Measurements from ENCODE around the gene FAM209A. TPM values are rescaled to one million over a fixed set of nuclear protein-coding genes. Genes with fewer than 3 reads are reported as not detected.
A peak's percentile ranks its signal among the peaks of the same experiment; 100 is the strongest.

The FAM209A gene
- total and polyA plus RNA-seq, 10 of the 15 experiments (the other 5 are each of a cell fraction or from before 2014, with no cell fraction given) = 0.11 to 0.51 (median 0.32) TPM; not detected in 4

- POLR2A ChIA-PET = no interaction called here
- CTCF ChIA-PET = interaction anchor here (3.7 kb wide), 1 partner anchor 109 kb away, joined by 12 read pairs; no protein-coding TSS in a partner anchor
- ATAC-seq (peak; percentile 66), DNase-seq (ENCODE audit: low read depth, low spot score) (no peak), FAIRE-seq (no peak)
- in situ Hi-C loops (cut with MboI) (no loop called here), intact Hi-C loops (cut with micrococcal nuclease; ENCODE audit: unreplicated experiment) (no loop called here)
- Histone ChIP-seq H4K20me1 (ENCODE audit: control insufficient read depth, insufficient read depth) (no peaks in the 10 kb centered on the region), H3K27ac (ENCODE audit: control insufficient read depth, insufficient read depth) (no peak overlapping the region), H3K4me2 (ENCODE audit: control insufficient read depth, insufficient read depth) (no peak overlapping the region), H2AFZ (ENCODE audit: control insufficient read depth, low read depth, low read length) (no peak overlapping the region), H3K79me2 (ENCODE audit: control insufficient read depth, insufficient read depth, low read length) (no peaks in the 10 kb centered on the region), H3K36me3 (ENCODE audit: control insufficient read depth in 2 of 2, insufficient read depth in 2 of 2, low read length in 1 of 2) (peaks cover 0 to 2% of the 10 kb centered on the region in 2 experiments; a peak in 1 of 4 replicates), H3K9ac (ENCODE audit: control insufficient read depth, insufficient read depth, low read length) (no peak overlapping the region), H3K4me1 (ENCODE audit: control insufficient read depth, insufficient read depth, low read length) (no peaks in the 10 kb centered on the region), H3K27me3 (replicated peaks in 1 of 2; ENCODE audit: control insufficient read depth in 2 of 2, insufficient read depth in 2 of 2, low read length in 1 of 2) (no peaks in the 10 kb centered on the region), H3K9me3 (replicated peaks; ENCODE audit: control insufficient read depth, insufficient read depth, low read length) (no peaks in the 10 kb centered on the region), H3K4me3 (no peak overlapping the region)
- RAD21 ChIA-PET (ENCODE audit: unreplicated experiment) = no interaction called here
- 85% methylated on average over 9 of the region's 9 CpGs for WGBS (ENCODE audit: insufficient coverage, insufficient replicate concordance, low lambda C conversion rate, missing lambda C conversion rate)
- TF ChIP-seq RAD21 (IDR thresholded peaks at IDR 0.05; ENCODE audit: insufficient read depth, low read depth, low read length) (0 out of 2 replicates have a peak, but pooled peaks have one; percentile 18), KLF5 (IDR thresholded peaks at IDR 0.05; ENCODE audit: partially characterized antibody) (no peak), CTCF (IDR thresholded peaks at IDR 0.05 in 2 of 3, conservative IDR thresholded peaks at IDR 0.05 in 1 of 3; ENCODE audit: control insufficient read depth in 2 of 3, extremely low read depth in 1 of 3, insufficient read depth in 1 of 3, low read depth in 3 of 3, low read length in 3 of 3) (peak; percentile 25 to 53 (median 52); a peak in 4 of 6 replicates), SMC3 (IDR thresholded peaks at IDR 0.05; ENCODE audit: borderline replicate concordance, low read length) (peak; percentile 22; the same call in 1 of the 2 replicates)
- no TSS peak for BruUV-seq (replicated peaks)
- SMC1A ChIA-PET (ENCODE audit: uncharacterized antibody, unreplicated experiment) = interaction anchor here (1.4 kb wide), 1 partner anchor 106 kb away, joined by 3 read pairs; no protein-coding TSS in a partner anchor
Observed at GRCh38 chr20:56504373-56505005, 20.1 kb upstream of the FAM209A start.
